ENCODE results near the gene IKZF3.
"Not testable (repeated sequence)": the region's sequence is repeated elsewhere in the genome, so short reads cannot be mapped to it uniquely, and the experiment has no call there.

DNA sequence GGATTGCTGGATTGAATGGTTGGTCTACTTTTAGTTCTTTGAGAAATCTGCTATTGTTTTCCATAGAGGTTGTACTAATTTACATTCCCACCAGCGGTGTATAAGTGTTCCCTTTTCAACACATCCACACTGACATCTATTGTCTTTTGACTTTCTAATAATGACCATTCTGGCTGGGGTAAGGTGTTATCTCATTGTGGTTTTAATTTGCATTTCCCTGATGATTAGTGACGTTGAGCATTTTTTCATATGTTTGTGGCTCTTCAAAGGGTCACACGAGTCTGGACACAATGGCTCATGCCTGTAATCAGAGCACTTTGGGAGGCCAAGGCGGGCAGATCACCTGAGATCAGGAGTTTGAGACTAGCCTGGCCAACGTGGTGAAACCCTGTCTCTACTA lies 22.0 kb upstream of the IKZF3 start:
- TF ChIP-seq, protein P1, sequence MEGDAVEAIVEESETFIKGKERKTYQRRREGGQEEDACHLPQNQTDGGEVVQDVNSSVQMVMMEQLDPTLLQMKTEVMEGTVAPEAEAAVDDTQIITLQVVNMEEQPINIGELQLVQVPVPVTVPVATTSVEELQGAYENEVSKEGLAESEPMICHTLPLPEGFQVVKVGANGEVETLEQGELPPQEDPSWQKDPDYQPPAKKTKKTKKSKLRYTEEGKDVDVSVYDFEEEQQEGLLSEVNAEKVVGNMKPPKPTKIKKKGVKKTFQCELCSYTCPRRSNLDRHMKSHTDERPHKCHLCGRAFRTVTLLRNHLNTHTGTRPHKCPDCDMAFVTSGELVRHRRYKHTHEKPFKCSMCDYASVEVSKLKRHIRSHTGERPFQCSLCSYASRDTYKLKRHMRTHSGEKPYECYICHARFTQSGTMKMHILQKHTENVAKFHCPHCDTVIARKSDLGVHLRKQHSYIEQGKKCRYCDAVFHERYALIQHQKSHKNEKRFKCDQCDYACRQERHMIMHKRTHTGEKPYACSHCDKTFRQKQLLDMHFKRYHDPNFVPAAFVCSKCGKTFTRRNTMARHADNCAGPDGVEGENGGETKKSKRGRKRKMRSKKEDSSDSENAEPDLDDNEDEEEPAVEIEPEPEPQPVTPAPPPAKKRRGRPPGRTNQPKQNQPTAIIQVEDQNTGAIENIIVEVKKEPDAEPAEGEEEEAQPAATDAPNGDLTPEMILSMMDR (IDR thresholded peaks at IDR 0.05): not testable (repeated sequence)
- not testable (repeated sequence) for TF ChIP-seq POLR2AphosphoS5 (IDR thresholded peaks at IDR 0.05)

Measured in stomach (tissue), 4 donors.